Neural cell (in vitro differentiated cells): ENCODE results near the gene CPXM2.

Source experiments
- EP300 ChIP-seq: fragments of 450-650 bp; conservative IDR thresholded peaks from 2 replicates; pipeline ENCODE4 v1.6.1; 2014; ENCODE audit warnings: antibody characterized with exemption, mild to moderate bottlenecking, moderate library complexity; ENCODE audit not compliant: poor library complexity, severe bottlenecking
- EZH2 ChIP-seq: fragments of 200-600, 300-800 bp; shearing (Covaris generic), sonication (generic); IDR thresholded peaks from 2 replicates; pipeline ENCODE4 v1.6.1; 2014; ENCODE audit warnings: antibody characterized with exemption, low read length, borderline replicate concordance, mild to moderate bottlenecking; ENCODE audit not compliant: insufficient read depth, poor library complexity, severe bottlenecking
- MXI1 ChIP-seq: fragments of 450-650 bp; conservative IDR thresholded peaks from 2 replicates; pipeline ENCODE4 v1.6.1; 2014; ENCODE audit warnings: antibody characterized with exemption, mild to moderate bottlenecking; ENCODE audit not compliant: poor library complexity, severe bottlenecking
- POLR2AphosphoS5 ChIP-seq: IDR thresholded peaks from 2 replicates; pipeline ENCODE4 v1.6.1; 2012
- RAD21 ChIP-seq: fragments of 450-650 bp; conservative IDR thresholded peaks from 2 replicates; pipeline ENCODE4 v1.6.1; 2014; ENCODE audit warnings: antibody characterized with exemption, mild to moderate bottlenecking, moderate library complexity
- REST ChIP-seq: IDR thresholded peaks from 2 replicates; pipeline ENCODE4 v1.6.1; 2012; ENCODE audit warnings: borderline replicate concordance
- SMC3 ChIP-seq: fragments of 450-650 bp; conservative IDR thresholded peaks from 2 replicates; pipeline ENCODE4 v1.6.1; 2014; ENCODE audit warnings: antibody characterized with exemption, mild to moderate bottlenecking, moderate library complexity; ENCODE audit not compliant: poor library complexity
- TAF1 ChIP-seq: IDR thresholded peaks from 2 replicates; pipeline ENCODE4 v1.6.1; 2012; ENCODE audit warnings: low read depth
- TF ChIP-seq, protein P1 (sequence below): fragments of 450-650 bp; IDR thresholded peaks from 2 replicates; pipeline ENCODE4 v1.5.1; 2014; ENCODE audit warnings: antibody characterized with exemption, mild to moderate bottlenecking, moderate library complexity; ENCODE audit not compliant: poor library complexity, severe bottlenecking

DNA sequence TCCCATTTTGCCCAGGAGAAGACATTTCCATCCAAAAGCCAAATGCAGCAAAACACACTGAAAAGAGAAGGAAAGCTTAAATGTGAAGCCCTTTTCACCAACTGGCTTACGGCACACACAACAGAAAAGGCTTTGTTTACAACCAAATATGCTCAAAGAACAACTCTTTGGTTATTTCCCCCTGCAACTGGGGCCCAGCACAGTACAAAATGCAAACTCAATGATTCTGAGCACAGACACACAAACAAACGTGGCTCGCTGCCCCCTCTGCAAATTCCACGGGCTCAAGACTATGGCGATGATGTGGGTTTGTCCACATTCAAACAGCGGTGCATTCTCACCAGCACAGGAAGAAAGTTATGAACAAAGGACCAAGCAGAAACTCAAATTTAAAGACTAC, 5.3 kb downstream of the CPXM2 start:
- TF ChIP-seq EZH2, result no peak
- TF ChIP-seq POLR2AphosphoS5, result no peak
- TF ChIP-seq, protein P1, sequence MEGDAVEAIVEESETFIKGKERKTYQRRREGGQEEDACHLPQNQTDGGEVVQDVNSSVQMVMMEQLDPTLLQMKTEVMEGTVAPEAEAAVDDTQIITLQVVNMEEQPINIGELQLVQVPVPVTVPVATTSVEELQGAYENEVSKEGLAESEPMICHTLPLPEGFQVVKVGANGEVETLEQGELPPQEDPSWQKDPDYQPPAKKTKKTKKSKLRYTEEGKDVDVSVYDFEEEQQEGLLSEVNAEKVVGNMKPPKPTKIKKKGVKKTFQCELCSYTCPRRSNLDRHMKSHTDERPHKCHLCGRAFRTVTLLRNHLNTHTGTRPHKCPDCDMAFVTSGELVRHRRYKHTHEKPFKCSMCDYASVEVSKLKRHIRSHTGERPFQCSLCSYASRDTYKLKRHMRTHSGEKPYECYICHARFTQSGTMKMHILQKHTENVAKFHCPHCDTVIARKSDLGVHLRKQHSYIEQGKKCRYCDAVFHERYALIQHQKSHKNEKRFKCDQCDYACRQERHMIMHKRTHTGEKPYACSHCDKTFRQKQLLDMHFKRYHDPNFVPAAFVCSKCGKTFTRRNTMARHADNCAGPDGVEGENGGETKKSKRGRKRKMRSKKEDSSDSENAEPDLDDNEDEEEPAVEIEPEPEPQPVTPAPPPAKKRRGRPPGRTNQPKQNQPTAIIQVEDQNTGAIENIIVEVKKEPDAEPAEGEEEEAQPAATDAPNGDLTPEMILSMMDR, result no peak
- no peak for TF ChIP-seq RAD21
- TF ChIP-seq EP300, result no peak
- TF ChIP-seq TAF1, result no peak
- TF ChIP-seq REST, result no peak
- TF ChIP-seq MXI1, result no peak
- no peak for TF ChIP-seq SMC3
